HG02840 (cell line): Measurements from ENCODE around the gene TCHH.
"Not testable (repeated sequence)": the region's sequence is repeated elsewhere in the genome, so short reads cannot be mapped to it uniquely, and the experiment has no call there.

Source experiments
- ATAC-seq: cut with Tn5 transposase; IDR thresholded peaks from one replicate; pipeline ENCODE4 v1.9.1; 2021; ENCODE audit warnings: mild to moderate bottlenecking, moderate library complexity, moderate number of reproducible peaks; ENCODE audit not compliant: unreplicated experiment, low FRiP score

Gene TCHH, protein sequence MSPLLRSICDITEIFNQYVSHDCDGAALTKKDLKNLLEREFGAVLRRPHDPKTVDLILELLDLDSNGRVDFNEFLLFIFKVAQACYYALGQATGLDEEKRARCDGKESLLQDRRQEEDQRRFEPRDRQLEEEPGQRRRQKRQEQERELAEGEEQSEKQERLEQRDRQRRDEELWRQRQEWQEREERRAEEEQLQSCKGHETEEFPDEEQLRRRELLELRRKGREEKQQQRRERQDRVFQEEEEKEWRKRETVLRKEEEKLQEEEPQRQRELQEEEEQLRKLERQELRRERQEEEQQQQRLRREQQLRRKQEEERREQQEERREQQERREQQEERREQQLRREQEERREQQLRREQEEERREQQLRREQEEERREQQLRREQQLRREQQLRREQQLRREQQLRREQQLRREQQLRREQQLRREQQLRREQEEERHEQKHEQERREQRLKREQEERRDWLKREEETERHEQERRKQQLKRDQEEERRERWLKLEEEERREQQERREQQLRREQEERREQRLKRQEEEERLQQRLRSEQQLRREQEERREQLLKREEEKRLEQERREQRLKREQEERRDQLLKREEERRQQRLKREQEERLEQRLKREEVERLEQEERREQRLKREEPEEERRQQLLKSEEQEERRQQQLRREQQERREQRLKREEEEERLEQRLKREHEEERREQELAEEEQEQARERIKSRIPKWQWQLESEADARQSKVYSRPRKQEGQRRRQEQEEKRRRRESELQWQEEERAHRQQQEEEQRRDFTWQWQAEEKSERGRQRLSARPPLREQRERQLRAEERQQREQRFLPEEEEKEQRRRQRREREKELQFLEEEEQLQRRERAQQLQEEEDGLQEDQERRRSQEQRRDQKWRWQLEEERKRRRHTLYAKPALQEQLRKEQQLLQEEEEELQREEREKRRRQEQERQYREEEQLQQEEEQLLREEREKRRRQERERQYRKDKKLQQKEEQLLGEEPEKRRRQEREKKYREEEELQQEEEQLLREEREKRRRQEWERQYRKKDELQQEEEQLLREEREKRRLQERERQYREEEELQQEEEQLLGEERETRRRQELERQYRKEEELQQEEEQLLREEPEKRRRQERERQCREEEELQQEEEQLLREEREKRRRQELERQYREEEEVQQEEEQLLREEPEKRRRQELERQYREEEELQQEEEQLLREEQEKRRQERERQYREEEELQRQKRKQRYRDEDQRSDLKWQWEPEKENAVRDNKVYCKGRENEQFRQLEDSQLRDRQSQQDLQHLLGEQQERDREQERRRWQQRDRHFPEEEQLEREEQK (N-terminal part only)

DNA sequence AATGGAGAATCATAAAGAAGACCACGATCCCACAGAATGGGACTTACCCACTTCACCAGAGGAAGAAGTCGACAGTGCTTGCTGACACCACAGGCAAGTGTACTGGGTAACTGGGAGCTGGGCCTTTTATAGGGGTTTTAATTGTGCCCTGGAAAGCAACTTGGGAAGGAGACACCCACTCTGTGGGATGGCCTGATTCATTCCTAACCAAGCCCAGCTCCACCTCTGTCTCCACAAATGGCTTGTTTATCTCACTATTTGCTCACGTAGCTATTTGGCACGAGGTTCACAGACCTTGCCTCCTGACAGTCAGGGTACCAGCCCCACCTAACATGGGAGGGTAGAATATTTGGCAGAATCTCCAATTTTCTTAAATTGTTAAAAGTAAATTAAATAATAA, at the start of gene TCHH:
Gene TCHH (minus strand): TSS at position 101 of the 400 bp plus-strand sequence. CDS start 1,364 bp downstream, outside the sequence.
- ATAC-seq: no peak

GRCh38 chr1:152164517-152165136, 49.4 kb upstream of the TCHH start:
- no peak for ATAC-seq

- no peak for ATAC-seq
Measured at GRCh38 chr1:152162792-152163463, 47.7 kb upstream of the TCHH start.

DNA sequence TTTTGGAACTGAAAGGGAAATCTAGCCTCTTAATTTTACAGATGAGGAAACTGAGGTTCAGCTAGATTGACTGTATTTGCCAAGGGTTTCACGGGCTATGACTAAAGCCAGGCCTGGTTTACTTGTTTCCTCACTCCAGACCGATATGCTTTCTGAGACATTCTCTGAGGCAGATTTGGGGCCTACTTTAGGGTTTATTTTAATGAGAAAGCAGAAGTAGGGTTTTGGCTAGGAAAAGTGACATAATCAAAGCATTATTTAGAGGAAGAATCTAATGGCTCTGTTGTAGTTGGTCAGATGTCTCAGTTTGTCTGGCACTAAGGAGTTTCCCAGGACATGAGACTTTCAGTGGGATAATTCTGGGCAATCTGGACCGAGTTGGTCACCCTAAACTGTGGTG, 45.3 kb upstream of the TCHH start:
- ATAC-seq: no peak

DNA sequence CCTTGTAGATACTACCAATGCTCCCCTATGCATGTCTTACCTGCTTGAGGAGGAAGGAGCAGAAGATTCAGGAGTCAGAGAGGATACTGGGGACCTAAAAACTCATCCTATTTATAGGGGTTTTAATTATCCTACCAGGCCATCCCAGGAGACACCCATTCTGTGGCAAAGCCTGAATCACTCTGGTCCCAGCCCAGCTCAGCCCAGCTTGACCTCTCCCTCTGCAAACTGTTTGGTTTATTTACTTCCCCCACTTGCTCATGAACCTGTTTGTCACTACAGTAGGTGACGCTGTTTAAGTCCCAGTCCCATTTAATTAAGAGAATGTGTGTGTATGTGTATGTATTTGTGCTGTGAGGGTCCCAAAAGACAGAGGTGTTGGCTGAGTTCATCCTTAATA, 43.9 kb upstream of the TCHH start, which contains the start of gene RPTN:
Gene RPTN (minus strand): TSS at position 85 of the 400 bp plus-strand sequence. CDS start 1,339 bp downstream, outside the sequence.
- ATAC-seq: no peak

- no peak for ATAC-seq
Measured at GRCh38 chr1:152153996-152154395, 38.8 kb upstream of the TCHH start.

DNA sequence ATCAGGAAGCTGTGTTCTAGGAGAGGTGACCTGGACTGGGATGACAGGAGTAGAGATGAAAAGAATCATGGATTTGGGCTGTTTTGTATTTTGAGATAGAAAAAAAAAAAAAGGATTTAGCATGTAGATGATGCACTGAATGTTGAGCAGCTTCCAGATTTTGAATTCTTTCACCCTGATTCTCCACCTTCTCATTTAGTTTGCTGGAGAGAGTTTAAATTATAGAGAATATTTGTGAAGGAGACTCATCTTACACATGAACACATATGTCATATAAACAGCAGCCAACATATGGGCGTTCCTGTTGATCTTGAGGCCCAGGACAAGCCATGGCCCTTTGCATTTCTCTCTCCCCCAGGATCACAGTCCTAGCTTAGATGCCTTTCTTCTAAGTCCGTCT, 36.4 kb upstream of the TCHH start:
- no peak for ATAC-seq

DNA sequence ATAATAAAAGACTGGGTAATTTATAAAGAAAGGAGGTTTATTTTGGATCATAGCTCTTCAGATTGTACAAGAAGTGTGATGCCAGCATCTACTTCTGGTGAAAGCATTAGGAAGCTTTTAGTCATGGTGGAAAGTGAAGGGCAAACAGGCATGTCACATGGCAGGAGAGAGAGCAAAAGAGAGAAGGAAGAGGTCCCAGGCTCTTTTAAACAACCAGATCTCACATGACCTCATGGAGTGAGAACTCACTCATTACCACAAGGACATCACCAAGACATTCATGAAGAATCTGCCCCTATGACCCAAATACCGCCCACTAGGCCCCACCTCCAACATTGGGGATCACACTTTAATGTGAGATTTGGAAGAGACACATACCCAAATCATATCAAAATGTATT, 33.7 kb upstream of the TCHH start:
- ATAC-seq: no peak

DNA sequence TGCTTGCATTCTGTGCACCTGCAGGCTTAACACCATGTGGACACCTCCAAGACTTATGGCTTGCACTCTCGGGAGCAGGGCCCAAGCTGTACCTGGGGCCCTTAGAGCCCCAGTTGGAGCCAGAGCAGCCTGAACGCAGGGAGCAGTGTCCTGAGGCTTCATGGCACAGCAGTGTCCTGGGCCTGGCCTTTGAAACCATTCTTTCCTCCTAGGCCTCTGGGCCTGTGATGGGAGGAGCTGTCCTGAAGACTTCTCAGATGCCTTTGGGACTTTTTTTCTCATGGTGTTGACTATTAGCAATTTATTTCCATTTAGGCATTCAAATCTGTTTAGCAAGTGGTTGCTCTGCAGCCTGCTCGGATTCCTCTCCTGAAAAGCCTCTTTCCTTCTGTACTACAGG, 32.8 kb upstream of the TCHH start:
- no peak for ATAC-seq

DNA sequence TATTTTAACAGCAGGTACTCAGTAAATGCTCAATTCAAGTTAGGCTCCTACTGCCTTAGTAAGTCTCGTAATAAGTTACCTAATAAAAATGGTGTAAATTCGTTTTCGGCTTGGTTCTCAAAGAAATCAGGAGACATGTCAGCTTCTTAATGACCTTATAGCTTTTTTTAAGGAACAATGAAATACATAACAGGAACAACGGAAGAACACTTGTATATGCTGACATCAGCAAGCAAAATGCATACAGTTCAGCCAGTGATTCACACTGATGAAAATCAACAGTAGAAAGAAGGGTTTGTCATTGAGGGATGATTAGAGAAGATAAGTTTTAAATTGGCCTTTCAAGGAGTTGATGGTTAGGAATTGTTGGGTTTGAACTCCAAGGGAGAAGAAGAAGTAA, 30.5 kb upstream of the TCHH start:
- ATAC-seq: no peak

GRCh38 chr1:152144674-152145183, 29.5 kb upstream of the TCHH start:
- ATAC-seq: not testable (repeated sequence)

GRCh38 chr1:152143150-152143887, 28.1 kb upstream of the TCHH start:
- no peak for ATAC-seq

- no peak for ATAC-seq
Measured at GRCh38 chr1:152141971-152142584, 26.8 kb upstream of the TCHH start.

- no peak for ATAC-seq
Measured at GRCh38 chr1:152137215-152137614, 22.0 kb upstream of the TCHH start.

DNA sequence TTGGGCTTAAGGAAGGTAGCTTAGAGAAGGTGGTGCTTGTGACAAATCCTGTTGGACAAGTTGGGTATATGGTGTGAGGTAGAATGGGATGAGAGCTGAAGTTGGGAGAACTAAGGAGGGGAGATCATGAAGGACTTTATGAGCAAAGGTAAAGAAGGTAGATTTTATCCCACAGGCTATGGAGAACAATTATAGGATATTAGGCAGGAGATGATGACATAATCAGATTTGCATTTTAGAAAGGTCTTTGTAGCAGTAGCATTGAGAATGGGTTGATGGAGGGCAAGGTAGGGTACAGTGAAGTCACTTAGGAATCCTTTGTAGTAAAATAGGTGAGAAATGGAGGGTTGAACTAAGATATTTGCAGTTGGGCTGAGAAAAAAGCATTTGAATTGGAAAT, 14.9 kb upstream of the TCHH start:
- ATAC-seq: no peak

DNA sequence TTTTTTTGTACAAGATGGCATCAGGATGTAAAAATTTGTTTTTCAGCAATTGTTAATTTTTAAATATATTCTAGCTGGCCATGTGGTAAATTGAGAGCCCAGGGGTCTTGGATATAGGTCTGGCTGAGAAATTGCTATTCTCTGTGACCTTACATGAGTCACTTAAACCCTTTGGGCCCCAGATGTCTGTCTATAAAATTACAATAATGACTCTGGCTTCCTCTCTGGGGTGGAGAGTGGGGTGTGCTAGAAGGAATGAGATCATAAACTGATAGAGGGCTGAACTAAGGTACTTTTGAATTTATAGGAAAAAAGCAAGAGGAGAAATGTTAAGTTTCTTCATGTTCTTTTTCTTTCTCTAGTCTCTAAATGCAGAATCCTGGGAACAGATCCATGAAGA, 12.4 kb upstream of the TCHH start:
- no peak for ATAC-seq

GRCh38 chr1:152125834-152126443, 10.7 kb upstream of the TCHH start:
- ATAC-seq: no peak

GRCh38 chr1:152118915-152119314, 3.7 kb upstream of the TCHH start:
- ATAC-seq: no peak
